Activated T-cell treated with anti-CD3 and anti-CD28 coated beads, Interleukin-2, amount 50 U/mL, for 24 hours (primary cell): ENCODE data around the gene PSMA5.
"Not testable (repeated sequence)": the region's sequence is repeated elsewhere in the genome, so short reads cannot be mapped to it uniquely, and the experiment has no call there.

Experiments used
- DNase-seq: peaks from one replicate; pipeline ENCODE4 v3.0.0-alpha.2; 2020
- H3K27ac Mint-ChIP-seq: 2 replicates; pipeline ENCODE4 v1.8.0; 2020; ENCODE audit warnings: mild to moderate bottlenecking, mixed read lengths
- H3K27me3 Mint-ChIP-seq: 2 replicates; pipeline ENCODE4 v1.8.0; 2020; ENCODE audit warnings: mixed read lengths
- H3K36me3 Mint-ChIP-seq: 2 replicates; pipeline ENCODE4 v1.8.0; 2020; ENCODE audit warnings: low read depth, mixed read lengths
- H3K4me1 Mint-ChIP-seq: 2 replicates; pipeline ENCODE4 v1.8.0; 2020; ENCODE audit warnings: low read depth, mixed read lengths
- H3K4me3 Mint-ChIP-seq: 2 replicates; pipeline ENCODE4 v1.8.0; 2020; ENCODE audit warnings: mild to moderate bottlenecking, moderate library complexity, mixed read lengths
- H3K9me3 Mint-ChIP-seq: 2 replicates; pipeline ENCODE4 v1.8.0; 2020; ENCODE audit warnings: mixed read lengths

Gene PSMA5

DNA sequence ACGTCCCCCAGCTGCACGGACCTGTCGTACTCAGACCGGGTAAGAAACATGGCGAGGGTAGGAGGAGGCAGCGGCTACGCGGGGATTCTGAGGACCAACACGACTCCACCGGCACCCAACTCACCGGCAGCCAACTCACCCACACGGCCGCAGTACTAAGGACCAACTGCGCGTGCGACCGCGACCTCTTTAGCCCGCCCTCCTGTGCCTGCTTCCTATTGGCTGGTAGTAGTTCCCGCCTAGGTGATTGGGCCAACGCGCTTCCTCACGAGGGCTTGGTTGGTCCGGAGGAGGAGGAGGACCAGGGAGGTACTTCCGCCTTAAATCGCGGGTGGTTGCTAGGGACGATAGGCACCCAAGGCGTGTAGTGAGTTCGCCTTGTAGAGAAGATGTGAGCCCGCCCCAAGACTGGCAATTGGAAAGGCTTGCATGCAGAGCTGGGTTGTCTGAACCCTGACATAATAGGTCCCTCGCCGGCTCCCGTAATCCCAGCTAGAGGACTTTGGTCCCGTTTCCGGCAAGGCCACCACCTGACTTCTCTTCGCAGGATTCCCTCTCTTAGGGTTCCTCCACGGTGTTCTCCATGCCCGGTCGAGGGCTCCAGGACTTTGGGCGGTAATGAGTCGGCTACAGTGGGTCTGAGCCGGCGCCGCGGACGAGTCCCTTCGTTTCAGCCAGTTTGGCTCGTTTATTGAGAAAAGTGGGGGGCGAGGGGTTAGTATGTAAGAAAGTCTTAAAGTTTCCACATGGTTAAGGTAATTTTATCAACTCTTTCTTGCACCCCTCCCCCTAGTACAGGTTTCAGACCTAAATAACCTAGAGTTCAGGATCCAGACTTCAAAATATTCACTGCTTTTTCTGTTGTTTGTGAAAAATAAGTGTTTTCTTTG, at the start of gene PSMA5:
Gene PSMA5 (minus strand): TSS at position 168 of the 890 bp plus-strand sequence. CDS start 118 bp downstream, at position 50.
- peak; percentile 91 for DNase-seq
- Mint-ChIP-seq H3K36me3 (peaks cover 47% of the 10 kb centered on the region), H3K4me3 (peak within 1 kb of the TSS; percentile 94), H3K9me3 (no peaks in the 10 kb centered on the region), H3K4me1 (peaks cover 38% of the 10 kb centered on the region), H3K27ac (peak within 1 kb of the TSS; percentile 98), H3K27me3 (no peaks in the 10 kb centered on the region)

GRCh38 chr1:109475261-109475660, 49.0 kb upstream of the PSMA5 start:
- no peaks in the 10 kb centered on the region for H3K36me3 Mint-ChIP-seq
- no peak overlapping the region for H3K4me3 Mint-ChIP-seq
- no peak for DNase-seq
- H3K4me1 Mint-ChIP-seq: no peaks in the 10 kb centered on the region
- peaks cover 51% of the 10 kb centered on the region for H3K27me3 Mint-ChIP-seq
- no peak overlapping the region for H3K27ac Mint-ChIP-seq
- no peaks in the 10 kb centered on the region for H3K9me3 Mint-ChIP-seq

GRCh38 chr1:109474697-109475096, 48.4 kb upstream of the PSMA5 start:
- Mint-ChIP-seq H3K36me3 (no peaks in the 10 kb centered on the region), H3K4me3 (no peak overlapping the region), H3K9me3 (no peaks in the 10 kb centered on the region), H3K4me1 (no peaks in the 10 kb centered on the region), H3K27ac (no peak overlapping the region), H3K27me3 (peaks cover 56% of the 10 kb centered on the region)
- DNase-seq: no peak

GRCh38 chr1:109473284-109474057, 47.2 kb upstream of the PSMA5 start:
- peaks cover 59% of the 10 kb centered on the region for H3K27me3 Mint-ChIP-seq
- H3K9me3 Mint-ChIP-seq, H3K27ac Mint-ChIP-seq, H3K36me3 Mint-ChIP-seq, H3K4me3 Mint-ChIP-seq, DNase-seq, H3K4me1 Mint-ChIP-seq: not testable (repeated sequence)

GRCh38 chr1:109472779-109473178, 46.5 kb upstream of the PSMA5 start:
- Mint-ChIP-seq H3K27me3 (peaks cover 64% of the 10 kb centered on the region), H3K4me1 (peaks cover 3% of the 10 kb centered on the region), H3K27ac (no peak overlapping the region), H3K4me3 (no peak overlapping the region), H3K36me3 (no peaks in the 10 kb centered on the region), H3K9me3 (no peaks in the 10 kb centered on the region)
- no peak for DNase-seq

DNA sequence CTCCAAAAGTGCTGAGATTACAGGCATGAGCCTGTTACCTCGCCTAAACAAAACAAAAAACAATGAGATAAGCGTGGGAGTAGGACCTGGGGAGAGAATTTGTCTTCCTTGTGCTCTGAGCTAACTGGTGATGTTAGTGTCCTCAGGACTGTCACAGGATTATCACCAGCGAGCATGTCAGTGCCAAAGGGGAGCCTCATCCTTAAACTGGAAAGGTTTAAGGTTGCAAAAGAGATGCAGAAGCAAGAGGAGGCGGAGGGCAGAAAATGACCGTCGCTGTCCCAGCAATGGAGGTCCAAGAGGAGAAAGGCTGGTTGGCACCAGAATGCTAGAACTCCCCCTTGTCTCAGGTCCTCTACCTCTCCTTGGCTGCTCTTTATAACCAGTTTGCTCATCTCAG, 44.0 kb upstream of the PSMA5 start:
- Mint-ChIP-seq H3K4me1 (peaks cover 7% of the 10 kb centered on the region), H3K36me3 (no peaks in the 10 kb centered on the region), H3K27ac (no peak overlapping the region), H3K4me3 (no peak overlapping the region), H3K27me3 (peaks cover 70% of the 10 kb centered on the region), H3K9me3 (no peaks in the 10 kb centered on the region)
- no peak for DNase-seq

DNA sequence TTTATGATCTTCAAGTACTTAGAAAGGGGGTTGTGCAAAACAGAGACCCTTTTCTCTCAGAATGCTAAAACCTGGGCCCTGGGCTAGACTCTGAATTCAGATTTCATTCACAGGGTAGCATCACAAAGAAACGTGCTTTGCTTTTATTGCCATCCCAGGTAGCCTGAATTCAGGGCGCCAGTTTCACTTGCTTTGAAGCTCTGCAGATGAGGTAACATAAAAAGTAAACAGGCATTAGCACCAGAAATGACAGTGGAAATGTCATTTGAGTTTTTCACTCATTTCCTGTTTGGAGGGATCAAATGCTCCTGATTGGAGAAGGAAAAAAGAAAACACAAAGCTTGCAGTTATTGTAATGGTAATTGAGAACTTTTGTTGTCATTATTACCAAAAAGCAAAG, 42.7 kb upstream of the PSMA5 start:
- DNase-seq: no peak
- Mint-ChIP-seq H3K27ac (no peak overlapping the region), H3K27me3 (peaks cover 78% of the 10 kb centered on the region), H3K9me3 (no peaks in the 10 kb centered on the region), H3K4me1 (peaks cover 7% of the 10 kb centered on the region), H3K36me3 (no peaks in the 10 kb centered on the region), H3K4me3 (no peak overlapping the region)

GRCh38 chr1:109468061-109468460, 41.8 kb upstream of the PSMA5 start:
- Mint-ChIP-seq H3K4me1 (peaks cover 7% of the 10 kb centered on the region), H3K27me3 (peaks cover 81% of the 10 kb centered on the region), H3K9me3 (no peaks in the 10 kb centered on the region), H3K36me3 (no peaks in the 10 kb centered on the region), H3K27ac (no peak overlapping the region), H3K4me3 (no peak overlapping the region)
- DNase-seq: no peak

GRCh38 chr1:109467301-109467777, 41.1 kb upstream of the PSMA5 start:
- no peak for DNase-seq
- Mint-ChIP-seq H3K36me3 (no peaks in the 10 kb centered on the region), H3K4me1 (peaks cover 7% of the 10 kb centered on the region), H3K27ac (no peak overlapping the region), H3K9me3 (no peaks in the 10 kb centered on the region), H3K27me3 (peaks cover 80% of the 10 kb centered on the region), H3K4me3 (peak overlapping the region; percentile 38)

- Mint-ChIP-seq H3K27me3 (peaks cover 79% of the 10 kb centered on the region), H3K9me3 (no peaks in the 10 kb centered on the region), H3K4me1 (peaks cover 7% of the 10 kb centered on the region), H3K4me3 (peak within 1 kb of the TSS; percentile 66), H3K36me3 (no peaks in the 10 kb centered on the region), H3K27ac (peak within 1 kb of the TSS; percentile 71)
- DNase-seq: peak; percentile 57
These were observed 40.4 kb upstream of the PSMA5 start, which contains the start of gene SYPL2 for GRCh38 chr1:109466452-109467300. Gene SYPL2 (plus strand): TSS chr1:109466546. CDS start chr1:109466844, 298 bp downstream.

GRCh38 chr1:109466125-109466451, 39.8 kb upstream of the PSMA5 start:
- H3K4me3 Mint-ChIP-seq: peak overlapping the region; percentile 66
- no peak for DNase-seq
- H3K27me3 Mint-ChIP-seq: peaks cover 79% of the 10 kb centered on the region
- peak overlapping the region; percentile 71 for H3K27ac Mint-ChIP-seq
- H3K36me3 Mint-ChIP-seq: no peaks in the 10 kb centered on the region
- H3K9me3 Mint-ChIP-seq: no peaks in the 10 kb centered on the region
- peaks cover 7% of the 10 kb centered on the region for H3K4me1 Mint-ChIP-seq

GRCh38 chr1:109457819-109458218, 31.6 kb upstream of the PSMA5 start:
- no peak for DNase-seq
- H3K36me3 Mint-ChIP-seq: peaks cover 2% of the 10 kb centered on the region
- H3K27ac Mint-ChIP-seq: no peak overlapping the region
- peaks cover 52% of the 10 kb centered on the region for H3K27me3 Mint-ChIP-seq
- H3K9me3 Mint-ChIP-seq: peaks cover 14% of the 10 kb centered on the region
- H3K4me3 Mint-ChIP-seq: no peak overlapping the region
- H3K4me1 Mint-ChIP-seq: no peaks in the 10 kb centered on the region

DNA sequence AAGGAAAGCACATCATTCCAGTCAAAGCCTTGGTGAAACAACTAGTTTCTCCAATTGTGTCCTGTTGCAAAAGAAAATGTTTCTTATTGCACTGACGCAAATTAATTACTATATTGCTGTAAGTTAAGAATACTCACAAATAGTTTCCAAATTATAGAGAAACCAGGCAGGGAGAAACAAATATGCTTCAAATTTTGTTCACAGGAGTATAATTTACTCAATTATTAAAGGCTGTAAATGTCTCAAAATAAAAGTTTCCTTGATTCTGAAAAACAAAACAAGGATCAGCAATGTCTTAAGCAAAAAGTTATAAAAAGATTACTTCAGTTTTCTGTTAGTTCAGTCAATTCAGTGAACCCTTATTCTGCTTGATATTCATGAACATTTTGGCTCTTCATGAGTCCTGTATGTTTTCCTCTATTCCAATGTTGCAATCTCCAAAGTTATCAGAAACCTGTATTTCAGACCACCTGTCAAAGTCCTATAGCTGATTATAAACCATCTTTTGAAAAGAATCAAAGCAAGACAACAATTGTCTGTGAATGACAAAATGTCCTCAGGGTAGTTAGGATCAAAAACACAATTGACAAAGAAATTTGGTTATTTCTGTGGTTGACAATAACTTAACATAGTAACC, 28.4 kb upstream of the PSMA5 start:
- H3K4me3 Mint-ChIP-seq: no peak overlapping the region
- peaks cover 57% of the 10 kb centered on the region for H3K27me3 Mint-ChIP-seq
- DNase-seq: no peak
- peaks cover 14% of the 10 kb centered on the region for H3K9me3 Mint-ChIP-seq
- no peaks in the 10 kb centered on the region for H3K4me1 Mint-ChIP-seq
- peaks cover 2% of the 10 kb centered on the region for H3K36me3 Mint-ChIP-seq
- H3K27ac Mint-ChIP-seq: no peak overlapping the region

DNA sequence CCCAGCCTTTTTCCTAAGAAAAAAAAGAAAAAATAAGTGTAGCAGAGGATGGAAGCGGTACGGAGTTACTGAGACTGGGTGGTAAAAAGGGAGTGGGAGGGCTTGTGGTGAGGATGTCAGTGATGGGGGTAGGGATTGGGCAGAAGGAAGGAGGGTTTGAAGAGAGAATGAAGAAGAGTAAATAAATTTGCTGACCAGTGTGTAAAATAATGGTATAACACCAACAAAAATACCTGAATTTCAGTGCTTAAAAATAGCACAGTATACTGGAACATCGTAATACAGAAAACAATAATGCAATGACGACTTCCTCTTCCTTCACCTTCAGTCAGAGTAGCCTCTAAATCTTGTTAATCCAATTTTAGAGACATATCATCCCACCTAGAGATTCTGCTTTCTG, 21.3 kb upstream of the PSMA5 start:
- no peak overlapping the region for H3K27ac Mint-ChIP-seq
- H3K4me1 Mint-ChIP-seq: no peaks in the 10 kb centered on the region
- H3K27me3 Mint-ChIP-seq: peaks cover 43% of the 10 kb centered on the region
- no peaks in the 10 kb centered on the region for H3K9me3 Mint-ChIP-seq
- H3K4me3 Mint-ChIP-seq: no peak overlapping the region
- no peak for DNase-seq
- H3K36me3 Mint-ChIP-seq: no peaks in the 10 kb centered on the region
